LoVo (cell line): Measurements from ENCODE around the gene GET3.
"Not testable (repeated sequence)": the region's sequence is repeated elsewhere in the genome, so short reads cannot be mapped to it uniquely, and the experiment has no call there.

Experiments
- DNase-seq: peaks from one replicate; pipeline ENCODE4 v3.0.0-alpha.2; 2016; ENCODE audit warnings: low spot score

Gene GET3

GRCh38 chr19:12736995-12737834 is at the start of gene GET3:
Gene GET3 (plus strand): TSS chr19:12737497. CDS start chr19:12737506, 9 bp downstream.
- DNase-seq, result peak; percentile 99

- no peak for DNase-seq
These were observed 48.3 kb upstream of the GET3 start for GRCh38 chr19:12689012-12689411.

GRCh38 chr19:12689581-12690216 is 47.6 kb upstream of the GET3 start:
- no peak for DNase-seq

GRCh38 chr19:12692960-12693359 is 44.3 kb upstream of the GET3 start:
- no peak for DNase-seq

- no peak for DNase-seq
These were observed 42.7 kb upstream of the GET3 start for GRCh38 chr19:12694641-12695040.

GRCh38 chr19:12695096-12695495 is 42.2 kb upstream of the GET3 start:
- no peak for DNase-seq

GRCh38 chr19:12695514-12695913 is 41.8 kb upstream of the GET3 start:
- DNase-seq, result no peak

GRCh38 chr19:12695997-12696365 is 41.3 kb upstream of the GET3 start:
- DNase-seq, result no peak

GRCh38 chr19:12696366-12697335 is 40.6 kb upstream of the GET3 start, which contains the start of gene FBXW9:
Gene FBXW9 (minus strand): TSS chr19:12696631. CDS start chr19:12696581, 50 bp downstream.
- peak; percentile 88 for DNase-seq

- DNase-seq, result not testable (repeated sequence)
These were observed 39.9 kb upstream of the GET3 start for GRCh38 chr19:12697425-12697824.

- no peak for DNase-seq
These were observed 39.2 kb upstream of the GET3 start for GRCh38 chr19:12698138-12698537.

GRCh38 chr19:12701596-12702282 is 35.6 kb upstream of the GET3 start:
- DNase-seq, result no peak

- DNase-seq, result no peak
These were observed 34.3 kb upstream of the GET3 start for GRCh38 chr19:12703046-12703445.

GRCh38 chr19:12705169-12705568 is 32.1 kb upstream of the GET3 start:
- no peak for DNase-seq

GRCh38 chr19:12705654-12706331 is 31.5 kb upstream of the GET3 start:
- no peak for DNase-seq

- no peak for DNase-seq
These were observed 31.0 kb upstream of the GET3 start for GRCh38 chr19:12706332-12706718.

GRCh38 chr19:12708641-12709040 is 28.7 kb upstream of the GET3 start:
- DNase-seq, result no peak

- DNase-seq, result no peak
These were observed 26.1 kb upstream of the GET3 start for GRCh38 chr19:12711187-12711586.

GRCh38 chr19:12712077-12712476 is 25.2 kb upstream of the GET3 start:
- not testable (repeated sequence) for DNase-seq

GRCh38 chr19:12713304-12713703 is 24.0 kb upstream of the GET3 start:
- not testable (repeated sequence) for DNase-seq

- no peak for DNase-seq
These were observed 22.2 kb upstream of the GET3 start for GRCh38 chr19:12715102-12715501.
